Neural progenitor cell (in vitro differentiated cells): ENCODE data around the gene KIF12.

Experiments
- EZH2 ChIP-seq: fragments of 200-600 bp; sonication (generic); IDR thresholded peaks from 2 replicates; pipeline ENCODE4 v1.6.1; 2017; ENCODE audit warnings: antibody characterized with exemption, mild to moderate bottlenecking, moderate library complexity
- EZH2phosphoT487 ChIP-seq: fragments of 200-600 bp; sonication (generic); IDR thresholded peaks from 2 replicates; pipeline ENCODE4 v1.6.1; 2017; ENCODE audit warnings: antibody characterized with exemption
- TF ChIP-seq, protein P1 (sequence below): fragments of 200-600 bp; sonication (generic); IDR thresholded peaks from 2 replicates; pipeline ENCODE4 v1.5.1; 2017; ENCODE audit warnings: antibody characterized with exemption, mild to moderate bottlenecking

DNA sequence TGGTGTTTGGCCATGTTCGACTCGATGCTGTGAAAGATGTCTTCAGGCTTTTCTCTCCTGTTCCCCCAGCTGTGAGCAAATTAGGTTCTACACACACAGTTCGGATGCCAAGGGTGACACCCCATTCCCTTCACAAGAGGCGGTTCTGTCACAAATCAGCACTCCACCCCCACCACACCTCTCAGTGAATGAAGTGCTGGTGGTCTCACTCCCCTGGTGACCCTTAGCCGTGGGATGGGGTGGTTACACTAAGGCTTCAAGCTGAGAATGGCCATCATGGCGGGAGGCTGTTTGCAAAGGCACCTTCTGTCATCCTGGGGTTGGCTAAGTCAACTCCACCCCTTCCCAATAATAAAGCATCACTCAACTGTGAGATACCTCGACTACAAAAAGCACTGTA is 47.4 kb downstream of the KIF12 start:
- TF ChIP-seq, protein P1, sequence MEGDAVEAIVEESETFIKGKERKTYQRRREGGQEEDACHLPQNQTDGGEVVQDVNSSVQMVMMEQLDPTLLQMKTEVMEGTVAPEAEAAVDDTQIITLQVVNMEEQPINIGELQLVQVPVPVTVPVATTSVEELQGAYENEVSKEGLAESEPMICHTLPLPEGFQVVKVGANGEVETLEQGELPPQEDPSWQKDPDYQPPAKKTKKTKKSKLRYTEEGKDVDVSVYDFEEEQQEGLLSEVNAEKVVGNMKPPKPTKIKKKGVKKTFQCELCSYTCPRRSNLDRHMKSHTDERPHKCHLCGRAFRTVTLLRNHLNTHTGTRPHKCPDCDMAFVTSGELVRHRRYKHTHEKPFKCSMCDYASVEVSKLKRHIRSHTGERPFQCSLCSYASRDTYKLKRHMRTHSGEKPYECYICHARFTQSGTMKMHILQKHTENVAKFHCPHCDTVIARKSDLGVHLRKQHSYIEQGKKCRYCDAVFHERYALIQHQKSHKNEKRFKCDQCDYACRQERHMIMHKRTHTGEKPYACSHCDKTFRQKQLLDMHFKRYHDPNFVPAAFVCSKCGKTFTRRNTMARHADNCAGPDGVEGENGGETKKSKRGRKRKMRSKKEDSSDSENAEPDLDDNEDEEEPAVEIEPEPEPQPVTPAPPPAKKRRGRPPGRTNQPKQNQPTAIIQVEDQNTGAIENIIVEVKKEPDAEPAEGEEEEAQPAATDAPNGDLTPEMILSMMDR = no peak
- TF ChIP-seq EZH2phosphoT487 (no peak), EZH2 (no peak)
